H1 (cell line): ENCODE data around the gene PLPPR4.

Experiments used
- EP300 ChIP-seq, 2 experiments: IDR thresholded peaks; 1 replicate in 1 of 2; 2 replicates in 1 of 2; pipeline ENCODE4 v1.6.1; 2011 to 2012; ENCODE audit warnings: low read depth in 2 of 2, low read length in 2 of 2, mild to moderate bottlenecking in 2 of 2, borderline replicate concordance in 1 of 2, inconsistent platforms in 1 of 2, moderate library complexity in 1 of 2
- MAFK ChIP-seq: IDR thresholded peaks from 2 replicates; pipeline ENCODE4 v1.6.1; 2012; ENCODE audit warnings: low read depth, mild to moderate bottlenecking, improper control_type of control experiment, low read length
- POLR2A ChIP-seq, 2 experiments: IDR thresholded peaks; 1 replicate in 1 of 2; 2 replicates in 1 of 2; pipeline ENCODE4 v1.6.1; 2011; ENCODE audit warnings: low read depth in 2 of 2, low read length in 2 of 2, mild to moderate bottlenecking in 2 of 2; ENCODE audit errors: control extremely low read depth in 1 of 2
- RXRA ChIP-seq: IDR thresholded peaks from 2 replicates; pipeline ENCODE4 v1.6.1; 2011; ENCODE audit warnings: low read depth, mild to moderate bottlenecking, low read length, moderate library complexity; ENCODE audit not compliant: insufficient read depth
- TBP ChIP-seq: IDR thresholded peaks from 2 replicates; pipeline ENCODE4 v1.6.1; 2011; ENCODE audit warnings: low read depth, low read length, improper control_type of control experiment
- YY1 ChIP-seq: IDR thresholded peaks from 2 replicates; pipeline ENCODE4 v1.6.1; 2011; ENCODE audit warnings: low read depth, mild to moderate bottlenecking, low read length
- TF ChIP-seq, protein P1 (sequence below), 3 experiments: IDR thresholded peaks; 1 replicate in 2 of 3; 2 replicates in 1 of 3; pipeline versions ENCODE4 v1.5.1 to v1.6.1; 2011; ENCODE audit warnings: low read length in 3 of 3, mild to moderate bottlenecking in 3 of 3, inconsistent platforms in 2 of 3, low read depth in 1 of 3, moderate library complexity in 1 of 3; ENCODE audit not compliant: insufficient read depth in 1 of 3; ENCODE audit errors: control extremely low read depth in 1 of 3
- TF ChIP-seq, protein P2 (sequence below): IDR thresholded peaks from 2 replicates; pipeline ENCODE4 v1.6.1; 2012; ENCODE audit warnings: inconsistent platforms

GRCh38 chr1:99292886-99293285 is 28.6 kb downstream of the PLPPR4 start:
- no peak for TF ChIP-seq POLR2A (IDR thresholded peaks at IDR 0.05; ENCODE audit: control extremely low read depth in 1 of 2, low read depth in 2 of 2, low read length in 2 of 2)
- TF ChIP-seq, protein P1, sequence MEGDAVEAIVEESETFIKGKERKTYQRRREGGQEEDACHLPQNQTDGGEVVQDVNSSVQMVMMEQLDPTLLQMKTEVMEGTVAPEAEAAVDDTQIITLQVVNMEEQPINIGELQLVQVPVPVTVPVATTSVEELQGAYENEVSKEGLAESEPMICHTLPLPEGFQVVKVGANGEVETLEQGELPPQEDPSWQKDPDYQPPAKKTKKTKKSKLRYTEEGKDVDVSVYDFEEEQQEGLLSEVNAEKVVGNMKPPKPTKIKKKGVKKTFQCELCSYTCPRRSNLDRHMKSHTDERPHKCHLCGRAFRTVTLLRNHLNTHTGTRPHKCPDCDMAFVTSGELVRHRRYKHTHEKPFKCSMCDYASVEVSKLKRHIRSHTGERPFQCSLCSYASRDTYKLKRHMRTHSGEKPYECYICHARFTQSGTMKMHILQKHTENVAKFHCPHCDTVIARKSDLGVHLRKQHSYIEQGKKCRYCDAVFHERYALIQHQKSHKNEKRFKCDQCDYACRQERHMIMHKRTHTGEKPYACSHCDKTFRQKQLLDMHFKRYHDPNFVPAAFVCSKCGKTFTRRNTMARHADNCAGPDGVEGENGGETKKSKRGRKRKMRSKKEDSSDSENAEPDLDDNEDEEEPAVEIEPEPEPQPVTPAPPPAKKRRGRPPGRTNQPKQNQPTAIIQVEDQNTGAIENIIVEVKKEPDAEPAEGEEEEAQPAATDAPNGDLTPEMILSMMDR (IDR thresholded peaks at IDR 0.05; ENCODE audit: control extremely low read depth in 1 of 3, insufficient read depth in 1 of 3, low read depth in 1 of 3, low read length in 3 of 3): no peak
- TF ChIP-seq EP300 (IDR thresholded peaks at IDR 0.05; ENCODE audit: borderline replicate concordance in 1 of 2, low read depth in 2 of 2, low read length in 2 of 2): no peak
- no peak for TF ChIP-seq RXRA
- no peak for TF ChIP-seq YY1
- no peak for TF ChIP-seq TBP
- no peak for TF ChIP-seq MAFK
- TF ChIP-seq, protein P2, sequence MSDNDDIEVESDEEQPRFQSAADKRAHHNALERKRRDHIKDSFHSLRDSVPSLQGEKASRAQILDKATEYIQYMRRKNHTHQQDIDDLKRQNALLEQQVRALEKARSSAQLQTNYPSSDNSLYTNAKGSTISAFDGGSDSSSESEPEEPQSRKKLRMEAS: no peak
